ENCODE data around the gene USP25.

USP25 gene

GRCh38 chr21:15852146-15852545 lies 122.4 kb downstream of the USP25 start:
- no peak for DNase-seq (ENCODE audit: low read depth in 1 of 2, low spot score in 1 of 2)
- H3K27ac ChIP-seq (replicated peaks) = no peak overlapping the region
- H3K27me3 ChIP-seq (ENCODE audit: insufficient read depth, poor library complexity, severe bottlenecking) = no peaks in the 10 kb centered on the region
- TF ChIP-seq POLR2AphosphoS5 (IDR thresholded peaks at IDR 0.05; ENCODE audit: low read depth) (no peak), SPI1 (IDR thresholded peaks at IDR 0.05; ENCODE audit: borderline replicate concordance, low read depth) (no peak), GABPA (IDR thresholded peaks at IDR 0.05; ENCODE audit: low read depth) (no peak)
- TF ChIP-seq, protein P1, sequence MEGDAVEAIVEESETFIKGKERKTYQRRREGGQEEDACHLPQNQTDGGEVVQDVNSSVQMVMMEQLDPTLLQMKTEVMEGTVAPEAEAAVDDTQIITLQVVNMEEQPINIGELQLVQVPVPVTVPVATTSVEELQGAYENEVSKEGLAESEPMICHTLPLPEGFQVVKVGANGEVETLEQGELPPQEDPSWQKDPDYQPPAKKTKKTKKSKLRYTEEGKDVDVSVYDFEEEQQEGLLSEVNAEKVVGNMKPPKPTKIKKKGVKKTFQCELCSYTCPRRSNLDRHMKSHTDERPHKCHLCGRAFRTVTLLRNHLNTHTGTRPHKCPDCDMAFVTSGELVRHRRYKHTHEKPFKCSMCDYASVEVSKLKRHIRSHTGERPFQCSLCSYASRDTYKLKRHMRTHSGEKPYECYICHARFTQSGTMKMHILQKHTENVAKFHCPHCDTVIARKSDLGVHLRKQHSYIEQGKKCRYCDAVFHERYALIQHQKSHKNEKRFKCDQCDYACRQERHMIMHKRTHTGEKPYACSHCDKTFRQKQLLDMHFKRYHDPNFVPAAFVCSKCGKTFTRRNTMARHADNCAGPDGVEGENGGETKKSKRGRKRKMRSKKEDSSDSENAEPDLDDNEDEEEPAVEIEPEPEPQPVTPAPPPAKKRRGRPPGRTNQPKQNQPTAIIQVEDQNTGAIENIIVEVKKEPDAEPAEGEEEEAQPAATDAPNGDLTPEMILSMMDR (IDR thresholded peaks at IDR 0.05; ENCODE audit: insufficient read depth, low read length) = no peak
- TF ChIP-seq, protein P2, sequence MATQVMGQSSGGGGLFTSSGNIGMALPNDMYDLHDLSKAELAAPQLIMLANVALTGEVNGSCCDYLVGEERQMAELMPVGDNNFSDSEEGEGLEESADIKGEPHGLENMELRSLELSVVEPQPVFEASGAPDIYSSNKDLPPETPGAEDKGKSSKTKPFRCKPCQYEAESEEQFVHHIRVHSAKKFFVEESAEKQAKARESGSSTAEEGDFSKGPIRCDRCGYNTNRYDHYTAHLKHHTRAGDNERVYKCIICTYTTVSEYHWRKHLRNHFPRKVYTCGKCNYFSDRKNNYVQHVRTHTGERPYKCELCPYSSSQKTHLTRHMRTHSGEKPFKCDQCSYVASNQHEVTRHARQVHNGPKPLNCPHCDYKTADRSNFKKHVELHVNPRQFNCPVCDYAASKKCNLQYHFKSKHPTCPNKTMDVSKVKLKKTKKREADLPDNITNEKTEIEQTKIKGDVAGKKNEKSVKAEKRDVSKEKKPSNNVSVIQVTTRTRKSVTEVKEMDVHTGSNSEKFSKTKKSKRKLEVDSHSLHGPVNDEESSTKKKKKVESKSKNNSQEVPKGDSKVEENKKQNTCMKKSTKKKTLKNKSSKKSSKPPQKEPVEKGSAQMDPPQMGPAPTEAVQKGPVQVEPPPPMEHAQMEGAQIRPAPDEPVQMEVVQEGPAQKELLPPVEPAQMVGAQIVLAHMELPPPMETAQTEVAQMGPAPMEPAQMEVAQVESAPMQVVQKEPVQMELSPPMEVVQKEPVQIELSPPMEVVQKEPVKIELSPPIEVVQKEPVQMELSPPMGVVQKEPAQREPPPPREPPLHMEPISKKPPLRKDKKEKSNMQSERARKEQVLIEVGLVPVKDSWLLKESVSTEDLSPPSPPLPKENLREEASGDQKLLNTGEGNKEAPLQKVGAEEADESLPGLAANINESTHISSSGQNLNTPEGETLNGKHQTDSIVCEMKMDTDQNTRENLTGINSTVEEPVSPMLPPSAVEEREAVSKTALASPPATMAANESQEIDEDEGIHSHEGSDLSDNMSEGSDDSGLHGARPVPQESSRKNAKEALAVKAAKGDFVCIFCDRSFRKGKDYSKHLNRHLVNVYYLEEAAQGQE (IDR thresholded peaks at IDR 0.05; ENCODE audit: insufficient replicate concordance, low read depth) = no peak
- H3K4me3 ChIP-seq (replicated peaks; ENCODE audit: insufficient read depth, low read length) = no peak overlapping the region

DNA sequence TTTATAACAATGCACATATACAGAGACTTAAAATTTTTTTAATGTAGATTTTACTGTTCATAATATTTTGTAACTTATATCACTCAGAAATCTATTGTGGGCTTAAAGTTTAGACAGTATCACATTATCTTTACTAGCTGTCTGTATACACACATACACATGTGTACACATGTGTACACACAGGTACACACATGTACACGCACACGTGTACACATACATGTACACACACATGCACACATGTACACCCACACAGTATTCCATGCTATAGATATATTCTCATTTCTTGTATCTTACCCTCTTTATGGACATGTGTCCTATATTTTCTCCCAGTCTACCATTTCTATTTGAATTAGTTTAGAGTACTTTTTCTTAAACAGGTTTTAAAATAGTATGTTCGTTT lies 123.3 kb downstream of the USP25 start:
- Histone ChIP-seq H3K4me3 (replicated peaks; ENCODE audit: insufficient read depth, low read length) (no peak overlapping the region), H3K27ac (replicated peaks) (no peak overlapping the region), H3K27me3 (ENCODE audit: insufficient read depth, poor library complexity, severe bottlenecking) (no peaks in the 10 kb centered on the region)
- DNase-seq (ENCODE audit: low read depth in 1 of 2, low spot score in 1 of 2) = no peak
- TF ChIP-seq, protein P2 (IDR thresholded peaks at IDR 0.05; ENCODE audit: insufficient replicate concordance, low read depth) = no peak
- TF ChIP-seq SPI1 (IDR thresholded peaks at IDR 0.05; ENCODE audit: borderline replicate concordance, low read depth) (no peak), POLR2AphosphoS5 (IDR thresholded peaks at IDR 0.05; ENCODE audit: low read depth) (no peak), GABPA (IDR thresholded peaks at IDR 0.05; ENCODE audit: low read depth) (no peak)
- TF ChIP-seq, protein P1 (IDR thresholded peaks at IDR 0.05; ENCODE audit: insufficient read depth, low read length) = no peak

DNA sequence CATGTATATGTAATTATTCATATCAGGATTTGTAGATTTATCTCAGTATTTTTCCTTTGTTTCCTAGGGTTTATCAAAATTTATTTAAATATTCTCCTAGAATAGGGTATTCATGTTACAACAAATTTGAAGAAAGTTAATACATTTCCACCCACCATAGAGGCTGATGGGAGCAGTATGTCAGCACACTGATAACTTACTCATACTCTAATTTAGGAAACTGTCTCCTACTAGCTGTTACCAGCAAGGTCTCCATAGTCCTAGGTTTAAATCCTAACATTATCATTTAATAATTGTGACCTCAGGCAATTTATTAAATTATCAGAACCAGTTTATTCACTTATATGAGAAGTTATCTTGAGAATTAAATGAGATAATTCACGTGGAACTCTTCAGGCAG lies 127.0 kb downstream of the USP25 start:
- TF ChIP-seq, protein P1 (IDR thresholded peaks at IDR 0.05; ENCODE audit: insufficient read depth, low read length) = no peak
- TF ChIP-seq POLR2AphosphoS5 (IDR thresholded peaks at IDR 0.05; ENCODE audit: low read depth) = no peak

DNA sequence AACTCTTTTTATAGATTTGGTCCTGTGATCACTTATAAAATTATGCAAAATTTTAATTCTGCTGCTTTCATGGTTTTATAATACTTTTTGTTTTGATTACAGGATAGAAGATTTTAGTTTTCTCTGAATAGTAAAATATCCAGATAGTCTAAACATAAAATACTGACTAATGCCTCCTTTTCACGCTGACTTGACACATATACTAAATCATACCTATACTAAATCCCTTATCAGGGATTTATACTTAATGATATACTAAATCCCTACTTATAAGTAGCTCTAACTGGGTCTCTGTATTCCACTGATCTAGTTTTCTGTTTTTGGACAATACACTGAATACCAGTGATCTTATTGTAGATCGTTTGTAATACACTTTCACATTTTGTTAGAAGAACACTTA lies 128.0 kb downstream of the USP25 start:
- no peak overlapping the region for H3K4me3 ChIP-seq (replicated peaks; ENCODE audit: insufficient read depth, low read length)
- no peak for DNase-seq (ENCODE audit: low read depth in 1 of 2, low spot score in 1 of 2)

More for the DNA sequence above, 127.0 kb downstream of the USP25 start:
- DNase-seq (ENCODE audit: low read depth in 1 of 2, low spot score in 1 of 2) = no peak
- H3K4me3 ChIP-seq (replicated peaks; ENCODE audit: insufficient read depth, low read length) = no peak overlapping the region
- H3K27me3 ChIP-seq (ENCODE audit: insufficient read depth, poor library complexity, severe bottlenecking) = no peaks in the 10 kb centered on the region
- no peak overlapping the region for H3K27ac ChIP-seq (replicated peaks)

More for the DNA sequence above, 128.0 kb downstream of the USP25 start:
- H3K27ac ChIP-seq (replicated peaks) = no peak overlapping the region
- no peaks in the 10 kb centered on the region for H3K27me3 ChIP-seq (ENCODE audit: insufficient read depth, poor library complexity, severe bottlenecking)
- TF ChIP-seq, protein P1 (IDR thresholded peaks at IDR 0.05; ENCODE audit: insufficient read depth, low read length) = no peak
- TF ChIP-seq GABPA (IDR thresholded peaks at IDR 0.05; ENCODE audit: low read depth) (no peak), POLR2AphosphoS5 (IDR thresholded peaks at IDR 0.05; ENCODE audit: low read depth) (no peak), SPI1 (IDR thresholded peaks at IDR 0.05; ENCODE audit: borderline replicate concordance, low read depth) (no peak)
- TF ChIP-seq, protein P2 (IDR thresholded peaks at IDR 0.05; ENCODE audit: insufficient replicate concordance, low read depth) = no peak
